SK-N-SH (cell line): ENCODE measurements around the gene PAXX. TPM values are rescaled to one million over a fixed set of nuclear protein-coding genes. Genes with fewer than 3 reads are reported as not detected.

Experiments used
- CTCF ChIA-PET: fragments of 300-600, 350-600 bp; formaldehyde crosslinking; extraction: SDS; loops from one replicate; lab custom pipeline; 2021; lab: Yijun Ruan, JAX
- POLR2A ChIA-PET: fragments of 350-600 bp; sonication (Branson Sonifier 250); formaldehyde crosslinking; extraction: SDS; loops from one replicate; lab custom pipeline; 2020; ENCODE audit warnings: antibody characterized with exemption, inconsistent platforms; lab: Yijun Ruan, JAX
- DNase-seq: peaks from one replicate; pipeline ENCODE4 v3.0.0; 2012
- H2AFZ ChIP-seq: fragments of 200-600 bp; sonication (generic); 2 replicates; pipeline ENCODE4 v1.8.1; 2016; ENCODE audit warnings: antibody characterized with exemption, mild to moderate bottlenecking, low read depth
- H3F3A ChIP-seq: fragments of 200-600 bp; sonication (generic); replicated peaks from 2 replicates; pipeline ENCODE3; 2016; ENCODE audit warnings: antibody characterized with exemption, mild to moderate bottlenecking; ENCODE audit not compliant: insufficient read depth
- H3K27ac ChIP-seq, 2 experiments: fragments of 200-500 bp in 1 of 2; fragments of 200-600 bp in 1 of 2; sonication (Bioruptor generic) in 1 of 2; sonication (generic), shearing (Covaris generic) in 1 of 2; 2 replicates each; pipeline versions ENCODE4 v1.5.1 to v1.6.1; 2014 to 2016; ENCODE audit warnings: low read depth in 2 of 2, inconsistent platforms in 1 of 2, low read length in 1 of 2, mild to moderate bottlenecking in 1 of 2, mixed read lengths in 1 of 2
- H3K27me3 ChIP-seq: fragments of 200-600 bp; sonication (generic), shearing (Covaris generic); 2 replicates; pipeline ENCODE4 v1.6.1; 2016; ENCODE audit warnings: mixed run types; ENCODE audit not compliant: insufficient read depth
- H3K36me3 ChIP-seq, 2 experiments: fragments of 200-500 bp in 1 of 2; fragments of 200-600 bp in 1 of 2; sonication (Bioruptor generic) in 1 of 2; sonication (generic) in 1 of 2; replicated peaks in 1 of 2; 2 replicates each; pipeline versions ENCODE3 to v1.5.1; 2014 to 2016; ENCODE audit warnings: low read length in 1 of 2, mild to moderate bottlenecking in 1 of 2; ENCODE audit not compliant: insufficient read depth in 2 of 2, control insufficient read depth in 1 of 2
- H3K4me1 ChIP-seq, 2 experiments: fragments of 200-500 bp in 1 of 2; fragments of 200-600 bp in 1 of 2; sonication (Bioruptor generic) in 1 of 2; sonication (generic), shearing (Covaris generic) in 1 of 2; 2 replicates each; pipeline versions ENCODE4 v1.5.1 to v1.6.1; 2014 to 2016; ENCODE audit warnings: low read depth in 1 of 2, low read length in 1 of 2, mixed run types in 1 of 2; ENCODE audit not compliant: insufficient read depth in 2 of 2, control insufficient read depth in 1 of 2
- H3K4me2 ChIP-seq: fragments of 200-600 bp; sonication (generic), shearing (Covaris generic); 2 replicates; pipeline ENCODE4 v1.6.1; 2017; ENCODE audit warnings: mixed run types
- H3K4me3 ChIP-seq, 2 experiments: fragments of 200-500 bp in 1 of 2; fragments of 200-600 bp in 1 of 2; sonication (Bioruptor generic) in 1 of 2; sonication (generic), shearing (Covaris generic) in 1 of 2; 2 replicates each; pipeline versions ENCODE4 v1.5.1 to v1.8.1; 2014 to 2016; ENCODE audit warnings: low read depth in 2 of 2, inconsistent platforms in 1 of 2, low read length in 1 of 2, mild to moderate bottlenecking in 1 of 2, mixed read lengths in 1 of 2, moderate library complexity in 1 of 2
- H3K79me2 ChIP-seq: fragments of 200-600 bp; sonication (generic); 2 replicates; pipeline ENCODE4 v1.8.1; 2017; ENCODE audit warnings: mild to moderate bottlenecking; ENCODE audit not compliant: insufficient read depth
- H3K9ac ChIP-seq: fragments of 200-600 bp; sonication (generic); 2 replicates; pipeline ENCODE4 v1.6.1; 2017; ENCODE audit warnings: mixed run types
- H3K9me2 ChIP-seq: fragments of 200-600 bp; sonication (generic); 2 replicates; pipeline ENCODE4 v1.6.1; 2017; ENCODE audit warnings: mixed run types
- H3K9me3 ChIP-seq: fragments of 200-600 bp; sonication (generic); 2 replicates; pipeline ENCODE4 v1.6.1; 2017; ENCODE audit warnings: mixed run types, mild to moderate bottlenecking, moderate library complexity
- H4K20me1 ChIP-seq: fragments of 200-600 bp; sonication (generic); 2 replicates; pipeline ENCODE4 v1.6.1; 2017; ENCODE audit warnings: mild to moderate bottlenecking, mixed run types; ENCODE audit not compliant: insufficient read depth
- CHD2 ChIP-seq: fragments of 150-350 bp; IDR thresholded peaks from 2 replicates; pipeline ENCODE4 v1.6.1; 2018; ENCODE audit warnings: low read length; ENCODE audit not compliant: partially characterized antibody
- CTCF ChIP-seq: fragments of 200-600 bp; sonication (generic); IDR thresholded peaks from 2 replicates; pipeline ENCODE4 v1.6.1; 2017; ENCODE audit warnings: antibody characterized with exemption, mild to moderate bottlenecking, moderate library complexity
- EZH2phosphoT487 ChIP-seq: fragments of 200-600 bp; sonication (generic); IDR thresholded peaks from 2 replicates; pipeline ENCODE4 v1.6.1; 2017; ENCODE audit warnings: low read depth, mixed run types, mild to moderate bottlenecking, antibody characterized with exemption, moderate library complexity, borderline replicate concordance
- GATA2 ChIP-seq: sonication (generic); formaldehyde crosslinking; IDR thresholded peaks from 2 replicates; pipeline ENCODE4 v1.5.0; 2020; ENCODE audit warnings: mild to moderate bottlenecking, missing genetic modification reagents
- JUND ChIP-seq: IDR thresholded peaks from 2 replicates; pipeline ENCODE4 v1.4.0; 2012
- NFIC ChIP-seq: IDR thresholded peaks from 2 replicates; pipeline ENCODE4 v1.4.0; 2012; ENCODE audit warnings: borderline replicate concordance
- PBX3 ChIP-seq: IDR thresholded peaks from 2 replicates; pipeline ENCODE4; 2012
- POLR2AphosphoS5 ChIP-seq: IDR thresholded peaks from 2 replicates; pipeline ENCODE4 v1.6.1; 2012; ENCODE audit warnings: low read depth, low read length
- RXRA ChIP-seq: IDR thresholded peaks from 2 replicates; pipeline ENCODE4 v1.4.0; 2012; ENCODE audit warnings: low read depth, mild to moderate bottlenecking, borderline replicate concordance
- TCF12 ChIP-seq: IDR thresholded peaks from 2 replicates; pipeline ENCODE4 v1.4.0; 2012
- USF2 ChIP-seq: fragments of 150-350 bp; IDR thresholded peaks from 2 replicates; pipeline ENCODE4 v1.6.1; 2017; ENCODE audit warnings: antibody characterized with exemption, low read length, low read depth, borderline replicate concordance
- WGBS: methylation state at CpG from one replicate; pipeline ENCODE4 v1.1.6; 2017; ENCODE audit warnings: low lambda C conversion rate; 5-methylcytosine and 5-hydroxymethylcytosine counted together
- polyA plus RNA-seq, 3 experiments: library from polyadenylated mRNA; depleted of rRNA; stranded (reverse); fragments of >200 nt; gene quantifications; 2 replicates each; pipeline ENCODE4 v1.2.3, GENCODE V29; 2012

Gene PAXX
- polyA plus RNA-seq, 1 of the 3 experiments (the other 2 are of a cell fraction): 52.9 TPM

- Histone ChIP-seq H3K9me3 (no peaks in the 10 kb centered on the region), H3F3A (no peaks in the 10 kb centered on the region), H3K4me3 (no peak overlapping the region), H3K36me3 (no peaks in the 10 kb centered on the region), H3K4me1 (peaks cover 0 to 15% of the 10 kb centered on the region in 2 experiments; a peak in 1 of 4 replicates), H3K4me2 (no peak overlapping the region), H4K20me1 (no peaks in the 10 kb centered on the region), H3K9me2 (no peaks in the 10 kb centered on the region), H3K27me3 (no peaks in the 10 kb centered on the region), H3K27ac (no peak overlapping the region), H3K79me2 (no peaks in the 10 kb centered on the region), H2AFZ (no peak overlapping the region), H3K9ac (no peak overlapping the region)
- ChIA-PET CTCF (interaction anchor here (0.9 to 1.8 kb wide), 4 partner anchors 9 to 57 kb away, joined by 3 to 5 read pairs (median 4); partner anchors contain the start of gene ABCA2), POLR2A (no interaction called here)
- TF ChIP-seq TCF12: no peak
- no peak for TF ChIP-seq RXRA
- no peak for TF ChIP-seq NFIC
- no peak for TF ChIP-seq CHD2
- no peak for DNase-seq
- 53% methylated on average over 7 of the region's 14 CpGs for WGBS
Measured at GRCh38 chr9:136971746-136972145, 20.5 kb upstream of the PAXX start.

- H2AFZ ChIP-seq: no peak overlapping the region
- H3K4me2 ChIP-seq: no peak overlapping the region
- no peaks in the 10 kb centered on the region for H3K9me3 ChIP-seq
- POLR2A ChIA-PET: no interaction called here
- H3K4me3 ChIP-seq: no peak overlapping the region
- no peak for DNase-seq
- H3K27ac ChIP-seq: no peak overlapping the region
- H3K36me3 ChIP-seq: no peaks in the 10 kb centered on the region
- H3K4me1 ChIP-seq: peaks cover 0 to 19% of the 10 kb centered on the region in 2 experiments; a peak in 1 of 4 replicates
- no peaks in the 10 kb centered on the region for H3K79me2 ChIP-seq
- no peaks in the 10 kb centered on the region for H4K20me1 ChIP-seq
- WGBS: 93% methylated on average over 2 of the region's 11 CpGs
- H3K9ac ChIP-seq: no peak overlapping the region
- TF ChIP-seq GATA2 (no peak), CTCF (no peak), EZH2phosphoT487 (no peak), POLR2AphosphoS5 (no peak), USF2 (no peak), PBX3 (no peak), JUND (no peak), NFIC (no peak)
- TF ChIP-seq, all 33 proteins: peak for 0
- H3K9me2 ChIP-seq: no peaks in the 10 kb centered on the region
- H3F3A ChIP-seq: no peaks in the 10 kb centered on the region
- no peaks in the 10 kb centered on the region for H3K27me3 ChIP-seq
- CTCF ChIA-PET: interaction anchor here (0.9 kb wide), 1 partner anchor 57 kb away, joined by 3 read pairs; no protein-coding TSS in a partner anchor
Measured at GRCh38 chr9:136972335-136972734, 19.9 kb upstream of the PAXX start.
